ENCODE data around the gene COQ7. TPM values are rescaled to one million over a fixed set of nuclear protein-coding genes. Genes with fewer than 3 reads are reported as not detected.
A peak's percentile ranks its signal among the peaks of the same experiment; 100 is the strongest.

COQ7 gene
- total and polyA plus RNA-seq, 7 experiments from 2014 or later: 16.7 to 20.4 (median 19.3) TPM

GRCh38 chr16:19113577-19114358 is 46.4 kb downstream of the COQ7 start, which contains the start of gene ITPRIPL2:
TSS of gene ITPRIPL2 (plus strand) at chr16:19113964. CDS start at chr16:19114462, 498 bp downstream.
- H3K27me3 ChIP-seq (ENCODE audit: control insufficient read depth in 2 of 2, insufficient read depth in 2 of 2, low read length in 2 of 2): no peaks in the 10 kb centered on the region
- H3K27me3 Mint-ChIP-seq: peaks cover 18 to 53% (median 23%) of the 10 kb centered on the region in 5 donors
- peak in 1 of 9 donors; percentile 57 for DNase-seq
- ATAC-seq: peak; percentile 60
- intact Hi-C loops (cut with micrococcal nuclease): no loop called here
- H3K36me3 Mint-ChIP-seq: peaks cover 0 to 4% (median 0%) of the 10 kb centered on the region in 5 donors
- H3K27ac ChIP-seq (ENCODE audit: low read depth, low read length): no peak within 1 kb of the TSS
- H3K4me1 ChIP-seq (ENCODE audit: control insufficient read depth in 2 of 2, insufficient read depth in 2 of 2, low read length in 2 of 2): peaks cover 0 to 8% of the 10 kb centered on the region in 2 donors
- H3K4me3 ChIP-seq (ENCODE audit: low read length): no peak within 1 kb of the TSS
- H3K36me3 ChIP-seq (ENCODE audit: control insufficient read depth in 2 of 3, insufficient read depth in 3 of 3, low read length in 3 of 3): no peaks in the 10 kb centered on the region
- peak within 1 kb of the TSS in 1 of 9 donors; percentile 78 for H3K27ac Mint-ChIP-seq
- ChIA-PET POLR2A (no interaction called here), CTCF (no interaction called here)
- peaks cover 0 to 4% (median 0%) of the 10 kb centered on the region in 11 donors for H3K9me3 Mint-ChIP-seq
- peak within 1 kb of the TSS in 3 of 10 donors; percentile 36 to 86 (median 68) for H3K4me3 Mint-ChIP-seq
- H3K9me3 ChIP-seq (ENCODE audit: control insufficient read depth in 2 of 3, low read length in 3 of 3): no peaks in the 10 kb centered on the region
- peaks cover 0 to 35% (median 1%) of the 10 kb centered on the region in 7 donors for H3K4me1 Mint-ChIP-seq

GRCh38 chr16:19114359-19115147 is 47.1 kb downstream of the COQ7 start:
- DNase-seq (peak in 1 of 9 donors; percentile 49), ATAC-seq (peak; percentile 36)
- peaks cover 18 to 49% (median 28%) of the 10 kb centered on the region in 5 donors for H3K27me3 Mint-ChIP-seq
- Histone ChIP-seq H3K27me3 (ENCODE audit: control insufficient read depth in 2 of 2, insufficient read depth in 2 of 2, low read length in 2 of 2) (no peaks in the 10 kb centered on the region), H3K27ac (ENCODE audit: low read depth, low read length) (no peak overlapping the region), H3K9me3 (ENCODE audit: control insufficient read depth in 2 of 3, low read length in 3 of 3) (no peaks in the 10 kb centered on the region), H3K36me3 (ENCODE audit: control insufficient read depth in 2 of 3, insufficient read depth in 3 of 3, low read length in 3 of 3) (no peaks in the 10 kb centered on the region), H3K4me3 (ENCODE audit: low read length) (no peak overlapping the region), H3K4me1 (ENCODE audit: control insufficient read depth in 2 of 2, insufficient read depth in 2 of 2, low read length in 2 of 2) (peaks cover 0 to 8% of the 10 kb centered on the region in 2 donors)
- intact Hi-C loops (cut with micrococcal nuclease): loop anchor here in 1 of 2 donors (5.0 kb wide), 1 partner anchor 408 kb away; the partner anchor contains the start of genes CCP110 and GDE1
- CTCF ChIA-PET: no interaction called here
- peaks cover 0 to 4% (median 0%) of the 10 kb centered on the region in 11 donors for H3K9me3 Mint-ChIP-seq
- peaks cover 0 to 5% (median 0%) of the 10 kb centered on the region in 5 donors for H3K36me3 Mint-ChIP-seq
- peaks cover 0 to 36% (median 5%) of the 10 kb centered on the region in 7 donors for H3K4me1 Mint-ChIP-seq
- H3K27ac Mint-ChIP-seq: peak overlapping the region in 1 of 9 donors; percentile 78
- peak overlapping the region in 2 of 10 donors; percentile 68 to 82 for H3K4me3 Mint-ChIP-seq
- POLR2A ChIA-PET: no interaction called here

GRCh38 chr16:19115148-19116021 is 48.0 kb downstream of the COQ7 start:
- Mint-ChIP-seq H3K4me1 (peaks cover 0 to 43% (median 5%) of the 10 kb centered on the region in 7 donors), H3K27ac (peak overlapping the region in 1 of 9 donors; percentile 33), H3K9me3 (peaks cover 0 to 4% (median 0%) of the 10 kb centered on the region in 11 donors), H3K27me3 (peaks cover 18 to 49% (median 28%) of the 10 kb centered on the region in 5 donors), H3K36me3 (peaks cover 0 to 5% (median 0%) of the 10 kb centered on the region in 5 donors), H3K4me3 (peak overlapping the region in 1 of 10 donors; percentile 49)
- Histone ChIP-seq H3K4me3 (ENCODE audit: low read length) (no peak overlapping the region), H3K27me3 (ENCODE audit: control insufficient read depth in 2 of 2, insufficient read depth in 2 of 2, low read length in 2 of 2) (no peaks in the 10 kb centered on the region), H3K36me3 (ENCODE audit: control insufficient read depth in 2 of 3, insufficient read depth in 3 of 3, low read length in 3 of 3) (no peaks in the 10 kb centered on the region), H3K4me1 (ENCODE audit: control insufficient read depth in 2 of 2, insufficient read depth in 2 of 2, low read length in 2 of 2) (peaks cover 0 to 8% of the 10 kb centered on the region in 2 donors), H3K9me3 (ENCODE audit: control insufficient read depth in 2 of 3, low read length in 3 of 3) (no peaks in the 10 kb centered on the region), H3K27ac (ENCODE audit: low read depth, low read length) (no peak overlapping the region)
- ChIA-PET POLR2A (no interaction called here), CTCF (interaction anchor here (0.6 kb wide), 1 partner anchor 199 kb away, joined by 4 read pairs; no protein-coding TSS in a partner anchor)
- DNase-seq: no peak
- intact Hi-C loops (cut with micrococcal nuclease): loop anchor here in 1 of 2 donors (5.0 kb wide), 1 partner anchor 407 kb away; the partner anchor contains the start of genes CCP110 and GDE1
- ATAC-seq: no peak

GRCh38 chr16:19116711-19117449 is 49.5 kb downstream of the COQ7 start:
- H3K4me1 ChIP-seq (ENCODE audit: control insufficient read depth in 2 of 2, insufficient read depth in 2 of 2, low read length in 2 of 2): peaks cover 0 to 8% of the 10 kb centered on the region in 2 donors
- H3K4me1 Mint-ChIP-seq: peaks cover 0 to 44% (median 5%) of the 10 kb centered on the region in 7 donors
- no peak overlapping the region for H3K27ac ChIP-seq (ENCODE audit: low read depth, low read length)
- peaks cover 14 to 44% (median 25%) of the 10 kb centered on the region in 5 donors for H3K27me3 Mint-ChIP-seq
- no peaks in the 10 kb centered on the region for H3K27me3 ChIP-seq (ENCODE audit: control insufficient read depth in 2 of 2, insufficient read depth in 2 of 2, low read length in 2 of 2)
- no peaks in the 10 kb centered on the region for H3K9me3 ChIP-seq (ENCODE audit: control insufficient read depth in 2 of 3, low read length in 3 of 3)
- H3K9me3 Mint-ChIP-seq: peaks cover 0 to 4% (median 0%) of the 10 kb centered on the region in 11 donors
- H3K27ac Mint-ChIP-seq: peak overlapping the region in 1 of 9 donors; percentile 83
- peak overlapping the region in 1 of 10 donors; percentile 59 for H3K4me3 Mint-ChIP-seq
- ChIA-PET POLR2A (no interaction called here), CTCF (no interaction called here)
- no peak for ATAC-seq
- no peak overlapping the region for H3K4me3 ChIP-seq (ENCODE audit: low read length)
- peaks cover 0 to 9% (median 0%) of the 10 kb centered on the region in 5 donors for H3K36me3 Mint-ChIP-seq
- DNase-seq: no peak
- intact Hi-C loops (cut with micrococcal nuclease): loop anchor here in 1 of 2 donors (5.0 kb wide), 1 partner anchor 405 kb away; the partner anchor contains the start of genes CCP110 and GDE1
- H3K36me3 ChIP-seq (ENCODE audit: control insufficient read depth in 2 of 3, insufficient read depth in 3 of 3, low read length in 3 of 3): no peaks in the 10 kb centered on the region

GRCh38 chr16:19118938-19119431 is 51.6 kb downstream of the COQ7 start:
- peaks cover 0 to 1% (median 0%) of the 10 kb centered on the region in 11 donors for H3K9me3 Mint-ChIP-seq
- peak overlapping the region in 3 of 10 donors; percentile 47 to 84 (median 48) for H3K4me3 Mint-ChIP-seq
- peak in 1 of 9 donors; percentile 62 for DNase-seq
- H3K27ac Mint-ChIP-seq: peak overlapping the region in 2 of 9 donors; percentile 37 to 88
- Histone ChIP-seq H3K4me3 (ENCODE audit: low read length) (no peak overlapping the region), H3K4me1 (ENCODE audit: control insufficient read depth in 2 of 2, insufficient read depth in 2 of 2, low read length in 2 of 2) (peaks cover 0 to 8% of the 10 kb centered on the region in 2 donors), H3K36me3 (ENCODE audit: control insufficient read depth in 2 of 3, insufficient read depth in 3 of 3, low read length in 3 of 3) (no peaks in the 10 kb centered on the region), H3K27ac (ENCODE audit: low read depth, low read length) (no peak overlapping the region), H3K27me3 (ENCODE audit: control insufficient read depth in 2 of 2, insufficient read depth in 2 of 2, low read length in 2 of 2) (no peaks in the 10 kb centered on the region), H3K9me3 (ENCODE audit: control insufficient read depth in 2 of 3, low read length in 3 of 3) (no peaks in the 10 kb centered on the region)
- intact Hi-C loops (cut with micrococcal nuclease): loop anchor here in 1 of 2 donors (1.0 to 5.0 kb wide), 2 partner anchors 52 to 403 kb away; partner anchors contain the start of genes CCP110, COQ7 and GDE1
- ATAC-seq: peak; percentile 61
- peaks cover 0 to 22% (median 0%) of the 10 kb centered on the region in 5 donors for H3K36me3 Mint-ChIP-seq
- H3K27me3 Mint-ChIP-seq: peaks cover 0 to 27% (median 11%) of the 10 kb centered on the region in 5 donors
- CTCF ChIA-PET: no interaction called here
- POLR2A ChIA-PET: no interaction called here
- peaks cover 0 to 34% (median 4%) of the 10 kb centered on the region in 7 donors for H3K4me1 Mint-ChIP-seq

All from naive thymus-derived CD4-positive, alpha-beta T cell (primary cell).